Measurements from ENCODE around the gene FHOD3. TPM values are rescaled to one million over a fixed set of nuclear protein-coding genes. Genes with fewer than 3 reads are reported as not detected.

FHOD3 gene
- total RNA-seq, 1 experiment from 2014 or later = 22.7 TPM

DNA sequence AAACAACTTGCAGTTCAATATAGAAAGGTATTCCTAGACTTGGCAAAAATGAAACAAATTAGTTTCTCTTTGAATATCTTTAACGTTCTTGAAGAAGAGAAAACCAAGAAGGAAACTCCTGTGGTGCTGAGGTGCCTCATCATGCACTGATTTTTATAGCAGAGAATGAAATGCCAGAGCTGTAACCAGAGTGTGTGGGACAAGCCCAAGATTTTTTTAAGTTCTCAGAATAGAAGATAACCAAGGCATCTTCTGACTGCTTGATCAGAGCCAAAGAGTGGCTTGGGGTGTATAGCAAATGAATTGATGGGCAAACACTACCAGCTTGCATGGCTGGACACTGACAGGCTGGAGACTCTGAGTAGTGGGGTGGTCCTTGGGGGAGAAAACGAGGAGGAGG is 7.9 kb downstream of the FHOD3 start:
- ChIA-PET POLR2A (no interaction called here), CTCF (no interaction called here)
- DNase-seq (ENCODE audit: low read depth, low spot score) (no peak), ATAC-seq (no peak)
- intact Hi-C loops (cut with micrococcal nuclease; ENCODE audit: unreplicated experiment) = no loop called here
- no TSS peak for BruUV-seq (replicated peaks)
- H3K4me3 ChIP-seq (ENCODE audit: low read depth in 2 of 2, low read length in 2 of 2) = no peak overlapping the region
- no peaks in the 10 kb centered on the region for H3K27me3 ChIP-seq (ENCODE audit: control insufficient read depth, insufficient read depth, low read length)
- H3K4me1 ChIP-seq (ENCODE audit: control insufficient read depth, insufficient read depth, low read length) = peaks cover 53% of the 10 kb centered on the region
- in situ Hi-C loops (cut with HindIII; ENCODE audit: low pct_unique_long_range_greater_than_20kb, low sequenced_read_pairs) = no loop called here
- no peak overlapping the region for H3K27ac ChIP-seq (ENCODE audit: low read length)
- no peaks in the 10 kb centered on the region for H3K36me3 ChIP-seq (ENCODE audit: control insufficient read depth, insufficient read depth, low read length)
- no peaks in the 10 kb centered on the region for H3K9me3 ChIP-seq (ENCODE audit: control insufficient read depth, insufficient read depth, low read depth, low read length)
- TF ChIP-seq TCF7L2 (IDR thresholded peaks at IDR 0.05; ENCODE audit: low read depth, low read length) = no peak
- TF ChIP-seq, protein P1, sequence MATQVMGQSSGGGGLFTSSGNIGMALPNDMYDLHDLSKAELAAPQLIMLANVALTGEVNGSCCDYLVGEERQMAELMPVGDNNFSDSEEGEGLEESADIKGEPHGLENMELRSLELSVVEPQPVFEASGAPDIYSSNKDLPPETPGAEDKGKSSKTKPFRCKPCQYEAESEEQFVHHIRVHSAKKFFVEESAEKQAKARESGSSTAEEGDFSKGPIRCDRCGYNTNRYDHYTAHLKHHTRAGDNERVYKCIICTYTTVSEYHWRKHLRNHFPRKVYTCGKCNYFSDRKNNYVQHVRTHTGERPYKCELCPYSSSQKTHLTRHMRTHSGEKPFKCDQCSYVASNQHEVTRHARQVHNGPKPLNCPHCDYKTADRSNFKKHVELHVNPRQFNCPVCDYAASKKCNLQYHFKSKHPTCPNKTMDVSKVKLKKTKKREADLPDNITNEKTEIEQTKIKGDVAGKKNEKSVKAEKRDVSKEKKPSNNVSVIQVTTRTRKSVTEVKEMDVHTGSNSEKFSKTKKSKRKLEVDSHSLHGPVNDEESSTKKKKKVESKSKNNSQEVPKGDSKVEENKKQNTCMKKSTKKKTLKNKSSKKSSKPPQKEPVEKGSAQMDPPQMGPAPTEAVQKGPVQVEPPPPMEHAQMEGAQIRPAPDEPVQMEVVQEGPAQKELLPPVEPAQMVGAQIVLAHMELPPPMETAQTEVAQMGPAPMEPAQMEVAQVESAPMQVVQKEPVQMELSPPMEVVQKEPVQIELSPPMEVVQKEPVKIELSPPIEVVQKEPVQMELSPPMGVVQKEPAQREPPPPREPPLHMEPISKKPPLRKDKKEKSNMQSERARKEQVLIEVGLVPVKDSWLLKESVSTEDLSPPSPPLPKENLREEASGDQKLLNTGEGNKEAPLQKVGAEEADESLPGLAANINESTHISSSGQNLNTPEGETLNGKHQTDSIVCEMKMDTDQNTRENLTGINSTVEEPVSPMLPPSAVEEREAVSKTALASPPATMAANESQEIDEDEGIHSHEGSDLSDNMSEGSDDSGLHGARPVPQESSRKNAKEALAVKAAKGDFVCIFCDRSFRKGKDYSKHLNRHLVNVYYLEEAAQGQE (IDR thresholded peaks at IDR 0.05; ENCODE audit: insufficient read depth in 1 of 2, low read depth in 2 of 2, low read length in 1 of 2) = no peak
- no peak for TF ChIP-seq POLR2AphosphoS5 (IDR thresholded peaks at IDR 0.05; ENCODE audit: low read depth, low read length)
- TF ChIP-seq SIN3A (IDR thresholded peaks at IDR 0.05; ENCODE audit: borderline replicate concordance, insufficient read depth, low read depth, low read length) = no peak
- TF ChIP-seq, protein P2, sequence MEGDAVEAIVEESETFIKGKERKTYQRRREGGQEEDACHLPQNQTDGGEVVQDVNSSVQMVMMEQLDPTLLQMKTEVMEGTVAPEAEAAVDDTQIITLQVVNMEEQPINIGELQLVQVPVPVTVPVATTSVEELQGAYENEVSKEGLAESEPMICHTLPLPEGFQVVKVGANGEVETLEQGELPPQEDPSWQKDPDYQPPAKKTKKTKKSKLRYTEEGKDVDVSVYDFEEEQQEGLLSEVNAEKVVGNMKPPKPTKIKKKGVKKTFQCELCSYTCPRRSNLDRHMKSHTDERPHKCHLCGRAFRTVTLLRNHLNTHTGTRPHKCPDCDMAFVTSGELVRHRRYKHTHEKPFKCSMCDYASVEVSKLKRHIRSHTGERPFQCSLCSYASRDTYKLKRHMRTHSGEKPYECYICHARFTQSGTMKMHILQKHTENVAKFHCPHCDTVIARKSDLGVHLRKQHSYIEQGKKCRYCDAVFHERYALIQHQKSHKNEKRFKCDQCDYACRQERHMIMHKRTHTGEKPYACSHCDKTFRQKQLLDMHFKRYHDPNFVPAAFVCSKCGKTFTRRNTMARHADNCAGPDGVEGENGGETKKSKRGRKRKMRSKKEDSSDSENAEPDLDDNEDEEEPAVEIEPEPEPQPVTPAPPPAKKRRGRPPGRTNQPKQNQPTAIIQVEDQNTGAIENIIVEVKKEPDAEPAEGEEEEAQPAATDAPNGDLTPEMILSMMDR (IDR thresholded peaks at IDR 0.05) = no peak

DNA sequence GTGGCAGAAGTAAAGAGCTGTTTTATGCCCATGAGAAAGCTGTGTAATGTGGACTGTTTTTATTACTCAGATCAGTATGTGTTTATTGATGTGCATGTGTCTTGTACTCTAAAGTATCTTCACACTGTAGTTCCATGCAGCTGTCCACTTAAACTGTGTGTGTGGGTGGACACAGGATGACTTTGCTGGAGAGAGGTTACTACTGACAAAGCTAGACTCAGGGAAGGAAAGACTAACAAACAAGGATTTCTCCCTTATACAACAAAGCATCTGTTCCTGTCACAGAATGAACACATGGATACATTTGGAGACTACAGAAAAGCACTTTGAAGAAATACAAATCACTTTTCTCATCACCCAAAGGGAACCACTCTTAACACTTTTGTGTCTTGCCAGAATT is 10.0 kb downstream of the FHOD3 start:
- H3K36me3 ChIP-seq (ENCODE audit: control insufficient read depth, insufficient read depth, low read length) = no peaks in the 10 kb centered on the region
- DNase-seq (ENCODE audit: low read depth, low spot score) (no peak), ATAC-seq (no peak)
- no peak overlapping the region for H3K4me3 ChIP-seq (ENCODE audit: low read depth in 2 of 2, low read length in 2 of 2)
- no peaks in the 10 kb centered on the region for H3K9me3 ChIP-seq (ENCODE audit: control insufficient read depth, insufficient read depth, low read depth, low read length)
- no TSS peak for BruUV-seq (replicated peaks)
- in situ Hi-C loops (cut with HindIII; ENCODE audit: low pct_unique_long_range_greater_than_20kb, low sequenced_read_pairs) (no loop called here), intact Hi-C loops (cut with micrococcal nuclease; ENCODE audit: unreplicated experiment) (no loop called here)
- no peaks in the 10 kb centered on the region for H3K27me3 ChIP-seq (ENCODE audit: control insufficient read depth, insufficient read depth, low read length)
- POLR2A ChIA-PET = no interaction called here
- CTCF ChIA-PET = no interaction called here
- H3K27ac ChIP-seq (ENCODE audit: low read length) = 0 out of 2 replicates have a peak overlapping the region, but pooled peaks have one; percentile 4
- H3K4me1 ChIP-seq (ENCODE audit: control insufficient read depth, insufficient read depth, low read length) = peaks cover 62% of the 10 kb centered on the region
- TF ChIP-seq SIN3A (IDR thresholded peaks at IDR 0.05; ENCODE audit: borderline replicate concordance, insufficient read depth, low read depth, low read length) (no peak), TCF7L2 (IDR thresholded peaks at IDR 0.05; ENCODE audit: low read depth, low read length) (no peak), POLR2AphosphoS5 (IDR thresholded peaks at IDR 0.05; ENCODE audit: low read depth, low read length) (no peak)
- TF ChIP-seq, protein P1 (IDR thresholded peaks at IDR 0.05; ENCODE audit: insufficient read depth in 1 of 2, low read depth in 2 of 2, low read length in 1 of 2) = no peak
- TF ChIP-seq, protein P2 (IDR thresholded peaks at IDR 0.05) = no peak

All from Panc1 (cell line).